Upper lobe of left lung (tissue), 6 donors: Measurements from ENCODE around the gene TRAPPC6A. TPM values are rescaled to one million over a fixed set of nuclear protein-coding genes. Genes with fewer than 3 reads are reported as not detected.

Experiments used
- ATAC-seq, 2 donors: fragments of 200-7000 bp; cut with Tn5 transposase; one replicate each; pipeline ENCODE4 v1.9.1; 2022; ENCODE audit warnings: mild to moderate bottlenecking in 2 of 2, moderate library complexity in 2 of 2; ENCODE audit not compliant: low FRiP score in 2 of 2
- DNase-seq, 2 donors: peaks; one replicate each; pipeline ENCODE4 v3.0.0-alpha.2; 2019 to 2020
- H3K27ac ChIP-seq, 4 donors: fragments of 200-600 bp; sonication (generic); one replicate each; pipeline ENCODE4 v1.5.1; 2016 to 2019
- H3K27me3 ChIP-seq, 4 donors: fragments of 200-600 bp; sonication (generic); one replicate each; pipeline ENCODE4 v1.5.1; 2017 to 2019
- H3K36me3 ChIP-seq, 4 donors: fragments of 200-600 bp; sonication (generic); one replicate each; pipeline ENCODE4 v1.5.1; 2016 to 2019
- H3K4me1 ChIP-seq, 4 donors: fragments of 200-600 bp; sonication (generic); one replicate each; pipeline ENCODE4 v1.5.1; 2018 to 2019
- H3K4me3 ChIP-seq, 4 donors: fragments of 200-600 bp; sonication (generic); one replicate each; pipeline ENCODE4 v1.5.1; 2017 to 2019; ENCODE audit warnings: mild to moderate bottlenecking in 2 of 4, moderate library complexity in 1 of 4
- H3K9me3 ChIP-seq, 4 donors: fragments of 200-600 bp; sonication (generic); one replicate each; pipeline ENCODE4 v1.5.1; 2018 to 2019
- EP300 ChIP-seq, 4 donors: sonication (generic); formaldehyde crosslinking; IDR thresholded peaks; one replicate each; pipeline ENCODE4 v1.5.1; 2017; ENCODE audit warnings: antibody characterized with exemption in 4 of 4, control low read depth in 2 of 4
- POLR2A ChIP-seq, 4 donors: fragments of 450-650 bp; IDR thresholded peaks; one replicate each; pipeline ENCODE4 v1.5.1; 2016 to 2017; ENCODE audit warnings: antibody characterized with exemption in 4 of 4, mild to moderate bottlenecking in 2 of 4
- POLR2AphosphoS5 ChIP-seq, 2 donors: sonication (generic); formaldehyde crosslinking; IDR thresholded peaks; one replicate each; pipeline ENCODE4 v1.5.1; 2017; ENCODE audit warnings: antibody characterized with exemption in 2 of 2
- WGBS, 2 donors: methylation state at CpG; one replicate each; pipeline ENCODE4 v1.1.5; 2017 to 2018; 5-methylcytosine and 5-hydroxymethylcytosine counted together
- total RNA-seq, 6 donors: library from RNA; depleted of rRNA in 4 of 6; stranded (reverse); fragments of >200 nt in 4 of 6; gene quantifications; one replicate each; pipeline versions ENCODE4 v1.1.0 to v1.2.1, GENCODE V29; 2016 to 2021
- TF ChIP-seq, protein P1 (sequence below), 6 experiments: fragments of 450-650 bp in 4 of 6; fragments of 200-600 bp in 2 of 6; sonication (generic) in 2 of 6; IDR thresholded peaks; one replicate each; pipeline ENCODE4 v1.5.1; 2016 to 2019; ENCODE audit warnings: antibody characterized with exemption in 6 of 6
- donor health status: DM: no; HTN: no; CAD: no; lungs with moderate emphysema.
- donor health status: DM: no; HTN: yes; CAD: no; lungs with severe emphysema.

TRAPPC6A gene
- total RNA-seq, 6 donors from 2014 or later, result 10.5 to 53.3 (median 23.7) TPM

DNA sequence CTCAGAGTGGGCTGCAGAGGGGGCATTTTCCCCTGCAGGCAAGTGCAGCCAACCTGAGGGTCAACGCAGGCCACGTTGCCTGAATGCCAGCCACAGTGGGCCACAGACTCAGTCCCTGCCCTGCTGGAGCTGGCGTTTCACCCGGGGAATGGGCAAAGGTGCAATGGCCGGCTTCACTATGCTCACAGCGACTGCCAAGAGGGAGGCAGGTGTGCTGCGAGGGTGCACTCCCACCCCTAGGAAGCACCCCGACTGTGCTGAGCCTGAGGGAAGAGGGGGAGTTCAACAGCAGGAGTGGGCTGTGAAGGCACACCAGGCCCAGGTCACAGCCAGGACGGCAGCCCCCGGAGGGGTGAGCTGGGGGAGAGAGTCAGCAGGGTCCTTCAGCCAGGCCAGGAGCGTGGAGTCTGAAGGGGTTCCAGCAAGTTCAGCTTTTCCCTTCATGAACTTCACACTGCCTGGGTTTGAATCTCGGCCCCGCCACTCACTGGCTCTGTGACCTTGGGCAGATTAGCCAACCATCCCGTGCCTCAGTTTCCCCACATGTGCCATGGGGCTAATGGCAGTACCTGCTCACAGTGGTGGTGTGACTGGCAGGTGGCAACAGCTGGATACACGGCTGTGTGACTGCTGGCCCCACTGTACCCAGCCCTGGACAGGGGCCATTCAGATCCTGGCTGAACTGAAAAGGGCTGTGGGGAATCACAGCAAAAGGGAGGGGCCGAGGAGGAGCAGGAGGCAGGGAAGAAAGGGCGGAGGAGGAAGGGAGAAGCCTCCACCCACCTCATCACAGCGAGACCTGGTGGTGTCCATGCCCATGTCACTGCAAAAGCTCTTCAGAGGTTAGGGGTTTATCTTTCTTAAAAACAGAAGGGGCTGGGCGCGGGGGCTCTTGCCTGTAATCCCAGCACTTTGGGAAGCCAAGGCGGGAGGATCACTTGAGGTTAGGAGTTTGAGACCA, 7.6 kb downstream of the TRAPPC6A start:
- TF ChIP-seq, protein P1, sequence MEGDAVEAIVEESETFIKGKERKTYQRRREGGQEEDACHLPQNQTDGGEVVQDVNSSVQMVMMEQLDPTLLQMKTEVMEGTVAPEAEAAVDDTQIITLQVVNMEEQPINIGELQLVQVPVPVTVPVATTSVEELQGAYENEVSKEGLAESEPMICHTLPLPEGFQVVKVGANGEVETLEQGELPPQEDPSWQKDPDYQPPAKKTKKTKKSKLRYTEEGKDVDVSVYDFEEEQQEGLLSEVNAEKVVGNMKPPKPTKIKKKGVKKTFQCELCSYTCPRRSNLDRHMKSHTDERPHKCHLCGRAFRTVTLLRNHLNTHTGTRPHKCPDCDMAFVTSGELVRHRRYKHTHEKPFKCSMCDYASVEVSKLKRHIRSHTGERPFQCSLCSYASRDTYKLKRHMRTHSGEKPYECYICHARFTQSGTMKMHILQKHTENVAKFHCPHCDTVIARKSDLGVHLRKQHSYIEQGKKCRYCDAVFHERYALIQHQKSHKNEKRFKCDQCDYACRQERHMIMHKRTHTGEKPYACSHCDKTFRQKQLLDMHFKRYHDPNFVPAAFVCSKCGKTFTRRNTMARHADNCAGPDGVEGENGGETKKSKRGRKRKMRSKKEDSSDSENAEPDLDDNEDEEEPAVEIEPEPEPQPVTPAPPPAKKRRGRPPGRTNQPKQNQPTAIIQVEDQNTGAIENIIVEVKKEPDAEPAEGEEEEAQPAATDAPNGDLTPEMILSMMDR (IDR thresholded peaks at IDR 0.05), result no peak
- TF ChIP-seq POLR2AphosphoS5 (IDR thresholded peaks at IDR 0.05), result no peak
- TF ChIP-seq POLR2A (IDR thresholded peaks at IDR 0.05), result no peak
- TF ChIP-seq EP300 (IDR thresholded peaks at IDR 0.05), result no peak
- H3K27me3 ChIP-seq, result no peaks in the 10 kb centered on the region
- peak in 1 of 2 donors; percentile 44 for DNase-seq
- no peaks in the 10 kb centered on the region for H3K9me3 ChIP-seq
- peak overlapping the region in 3 of 4 donors; percentile 35 to 64 (median 38) for H3K27ac ChIP-seq
- 78 to 80% methylated on average over 15 to 19 of the region's 21 CpGs for WGBS, 2 donors
- H3K4me3 ChIP-seq, result no peak overlapping the region
- no peaks in the 10 kb centered on the region for H3K36me3 ChIP-seq
- no peak for ATAC-seq
- H3K4me1 ChIP-seq, result peaks cover 19 to 39% (median 26%) of the 10 kb centered on the region in 4 donors

DNA sequence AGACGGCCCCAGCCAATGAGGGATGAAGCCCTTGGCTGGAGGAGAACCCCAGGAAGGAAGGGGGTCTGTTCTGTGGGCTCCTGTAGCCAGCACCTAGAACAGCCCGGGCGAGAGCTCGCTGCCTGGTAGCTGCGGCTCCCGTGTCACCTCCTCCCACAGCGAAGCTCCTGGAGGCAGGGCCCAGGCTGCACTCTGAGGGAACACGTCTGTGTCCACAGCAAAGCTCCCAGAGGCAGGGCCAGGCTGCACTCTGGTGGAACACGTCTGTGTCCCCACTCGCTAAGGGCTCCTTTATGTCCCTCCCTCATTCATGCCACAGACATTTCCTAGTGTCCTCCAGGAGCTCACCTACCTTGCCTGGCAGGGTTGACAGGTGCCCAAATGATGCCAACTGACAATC, 8.4 kb downstream of the TRAPPC6A start:
- Histone ChIP-seq H3K9me3 (no peaks in the 10 kb centered on the region), H3K4me3 (no peak overlapping the region), H3K27me3 (no peaks in the 10 kb centered on the region), H3K27ac (no peak overlapping the region), H3K4me1 (peaks cover 24 to 46% (median 30%) of the 10 kb centered on the region in 4 donors), H3K36me3 (no peaks in the 10 kb centered on the region)
- DNase-seq (peak in 1 of 2 donors; percentile 37), ATAC-seq (no peak)
- WGBS, 2 donors, result 76 to 97% methylated on average over 3 to 10 of the region's 10 CpGs
- TF ChIP-seq EP300 (IDR thresholded peaks at IDR 0.05) (no peak), POLR2A (IDR thresholded peaks at IDR 0.05) (no peak), POLR2AphosphoS5 (IDR thresholded peaks at IDR 0.05) (no peak)
- TF ChIP-seq, protein P1 (IDR thresholded peaks at IDR 0.05), result no peak

- 83 to 94% methylated on average over 8 to 16 of the region's 16 CpGs for WGBS, 2 donors
- TF ChIP-seq, protein P1 (IDR thresholded peaks at IDR 0.05), result no peak
- TF ChIP-seq POLR2AphosphoS5 (IDR thresholded peaks at IDR 0.05), result no peak
- TF ChIP-seq POLR2A (IDR thresholded peaks at IDR 0.05), result no peak
- H3K4me3 ChIP-seq, result no peak overlapping the region
- DNase-seq (peak in 1 of 2 donors; percentile 77), ATAC-seq (no peak)
- H3K4me1 ChIP-seq, result peaks cover 28 to 51% (median 34%) of the 10 kb centered on the region in 4 donors
- no peaks in the 10 kb centered on the region for H3K36me3 ChIP-seq
- H3K27me3 ChIP-seq, result no peaks in the 10 kb centered on the region
- H3K27ac ChIP-seq, result no peak overlapping the region
- H3K9me3 ChIP-seq, result no peaks in the 10 kb centered on the region
Observed at GRCh38 chr19:45168767-45169351, 9.2 kb downstream of the TRAPPC6A start.

- Histone ChIP-seq H3K9me3 (no peaks in the 10 kb centered on the region), H3K27ac (no peak overlapping the region), H3K27me3 (peaks cover 0 to 2% (median 0%) of the 10 kb centered on the region in 4 donors), H3K4me1 (peaks cover 23 to 43% (median 28%) of the 10 kb centered on the region in 4 donors), H3K36me3 (no peaks in the 10 kb centered on the region), H3K4me3 (no peak overlapping the region)
- ATAC-seq (no peak), DNase-seq (no peak)
- TF ChIP-seq POLR2AphosphoS5 (IDR thresholded peaks at IDR 0.05), result no peak
- TF ChIP-seq POLR2A (IDR thresholded peaks at IDR 0.05), result no peak
- no peak for TF ChIP-seq EP300 (IDR thresholded peaks at IDR 0.05)
- TF ChIP-seq, protein P1 (IDR thresholded peaks at IDR 0.05), result no peak
- WGBS, 2 donors, result 58 to 60% methylated on average over 14 of the region's 14 CpGs
Observed at GRCh38 chr19:45166723-45167252, 11.2 kb downstream of the TRAPPC6A start.
